SK-N-SH (cell line): ENCODE results near the gene SCN9A. TPM values are rescaled to one million over a fixed set of nuclear protein-coding genes. Genes with fewer than 3 reads are reported as not detected.
A peak's percentile ranks its signal among the peaks of the same experiment; 100 is the strongest.

Experiments
- CTCF ChIA-PET: fragments of 300-600, 350-600 bp; formaldehyde crosslinking; extraction: SDS; loops from one replicate; lab custom pipeline; 2021; lab: Yijun Ruan, JAX
- POLR2A ChIA-PET: fragments of 350-600 bp; sonication (Branson Sonifier 250); formaldehyde crosslinking; extraction: SDS; loops from one replicate; lab custom pipeline; 2020; ENCODE audit warnings: antibody characterized with exemption, inconsistent platforms; lab: Yijun Ruan, JAX
- DNase-seq: peaks from one replicate; pipeline ENCODE4 v3.0.0; 2012
- H2AFZ ChIP-seq: fragments of 200-600 bp; sonication (generic); 2 replicates; pipeline ENCODE4 v1.8.1; 2016; ENCODE audit warnings: antibody characterized with exemption, mild to moderate bottlenecking, low read depth
- H3F3A ChIP-seq: fragments of 200-600 bp; sonication (generic); replicated peaks from 2 replicates; pipeline ENCODE3; 2016; ENCODE audit warnings: antibody characterized with exemption, mild to moderate bottlenecking; ENCODE audit not compliant: insufficient read depth
- H3K27ac ChIP-seq, 2 experiments: fragments of 200-500 bp in 1 of 2; fragments of 200-600 bp in 1 of 2; sonication (Bioruptor generic) in 1 of 2; sonication (generic), shearing (Covaris generic) in 1 of 2; 2 replicates each; pipeline versions ENCODE4 v1.5.1 to v1.6.1; 2014 to 2016; ENCODE audit warnings: low read depth in 2 of 2, inconsistent platforms in 1 of 2, low read length in 1 of 2, mild to moderate bottlenecking in 1 of 2, mixed read lengths in 1 of 2
- H3K27me3 ChIP-seq: fragments of 200-600 bp; sonication (generic), shearing (Covaris generic); 2 replicates; pipeline ENCODE4 v1.6.1; 2016; ENCODE audit warnings: mixed run types; ENCODE audit not compliant: insufficient read depth
- H3K36me3 ChIP-seq, 2 experiments: fragments of 200-500 bp in 1 of 2; fragments of 200-600 bp in 1 of 2; sonication (Bioruptor generic) in 1 of 2; sonication (generic) in 1 of 2; replicated peaks in 1 of 2; 2 replicates each; pipeline versions ENCODE3 to v1.5.1; 2014 to 2016; ENCODE audit warnings: low read length in 1 of 2, mild to moderate bottlenecking in 1 of 2; ENCODE audit not compliant: insufficient read depth in 2 of 2, control insufficient read depth in 1 of 2
- H3K4me1 ChIP-seq, 2 experiments: fragments of 200-500 bp in 1 of 2; fragments of 200-600 bp in 1 of 2; sonication (Bioruptor generic) in 1 of 2; sonication (generic), shearing (Covaris generic) in 1 of 2; 2 replicates each; pipeline versions ENCODE4 v1.5.1 to v1.6.1; 2014 to 2016; ENCODE audit warnings: low read depth in 1 of 2, low read length in 1 of 2, mixed run types in 1 of 2; ENCODE audit not compliant: insufficient read depth in 2 of 2, control insufficient read depth in 1 of 2
- H3K4me2 ChIP-seq: fragments of 200-600 bp; sonication (generic), shearing (Covaris generic); 2 replicates; pipeline ENCODE4 v1.6.1; 2017; ENCODE audit warnings: mixed run types
- H3K4me3 ChIP-seq, 2 experiments: fragments of 200-500 bp in 1 of 2; fragments of 200-600 bp in 1 of 2; sonication (Bioruptor generic) in 1 of 2; sonication (generic), shearing (Covaris generic) in 1 of 2; 2 replicates each; pipeline versions ENCODE4 v1.5.1 to v1.8.1; 2014 to 2016; ENCODE audit warnings: low read depth in 2 of 2, inconsistent platforms in 1 of 2, low read length in 1 of 2, mild to moderate bottlenecking in 1 of 2, mixed read lengths in 1 of 2, moderate library complexity in 1 of 2
- H3K79me2 ChIP-seq: fragments of 200-600 bp; sonication (generic); 2 replicates; pipeline ENCODE4 v1.8.1; 2017; ENCODE audit warnings: mild to moderate bottlenecking; ENCODE audit not compliant: insufficient read depth
- H3K9ac ChIP-seq: fragments of 200-600 bp; sonication (generic); 2 replicates; pipeline ENCODE4 v1.6.1; 2017; ENCODE audit warnings: mixed run types
- H3K9me2 ChIP-seq: fragments of 200-600 bp; sonication (generic); 2 replicates; pipeline ENCODE4 v1.6.1; 2017; ENCODE audit warnings: mixed run types
- H3K9me3 ChIP-seq: fragments of 200-600 bp; sonication (generic); 2 replicates; pipeline ENCODE4 v1.6.1; 2017; ENCODE audit warnings: mixed run types, mild to moderate bottlenecking, moderate library complexity
- H4K20me1 ChIP-seq: fragments of 200-600 bp; sonication (generic); 2 replicates; pipeline ENCODE4 v1.6.1; 2017; ENCODE audit warnings: mild to moderate bottlenecking, mixed run types; ENCODE audit not compliant: insufficient read depth
- CHD2 ChIP-seq: fragments of 150-350 bp; IDR thresholded peaks from 2 replicates; pipeline ENCODE4 v1.6.1; 2018; ENCODE audit warnings: low read length; ENCODE audit not compliant: partially characterized antibody
- CTCF ChIP-seq: fragments of 200-600 bp; sonication (generic); IDR thresholded peaks from 2 replicates; pipeline ENCODE4 v1.6.1; 2017; ENCODE audit warnings: antibody characterized with exemption, mild to moderate bottlenecking, moderate library complexity
- EP300 ChIP-seq, 2 experiments: IDR thresholded peaks; 2 replicates each; pipeline versions ENCODE4 v1.4.0 to v1.6.1; 2012; ENCODE audit warnings: borderline replicate concordance in 1 of 2, low read depth in 1 of 2, low read length in 1 of 2
- FOSL2 ChIP-seq: IDR thresholded peaks from 2 replicates; pipeline ENCODE4 v1.4.0; 2012; ENCODE audit warnings: low read depth, mild to moderate bottlenecking, moderate library complexity, borderline replicate concordance
- GABPA ChIP-seq: IDR thresholded peaks from 2 replicates; pipeline ENCODE4 v1.4.0; 2012; ENCODE audit warnings: low read depth, mild to moderate bottlenecking
- JUND ChIP-seq: IDR thresholded peaks from 2 replicates; pipeline ENCODE4 v1.4.0; 2012
- MAX ChIP-seq: IDR thresholded peaks from 2 replicates; pipeline ENCODE4 v1.4.0; 2012; ENCODE audit warnings: low read depth
- MXI1 ChIP-seq: IDR thresholded peaks from 2 replicates; pipeline ENCODE4 v1.6.1; 2012; ENCODE audit warnings: mild to moderate bottlenecking, low read depth, low read length, improper control_type of control experiment
- NFIC ChIP-seq: IDR thresholded peaks from 2 replicates; pipeline ENCODE4 v1.4.0; 2012; ENCODE audit warnings: borderline replicate concordance
- PBX3 ChIP-seq: IDR thresholded peaks from 2 replicates; pipeline ENCODE4; 2012
- POLR2AphosphoS5 ChIP-seq: IDR thresholded peaks from 2 replicates; pipeline ENCODE4 v1.6.1; 2012; ENCODE audit warnings: low read depth, low read length
- RCOR1 ChIP-seq: fragments of 150-350 bp; IDR thresholded peaks from 2 replicates; pipeline ENCODE4 v1.6.1; 2017; ENCODE audit warnings: antibody characterized with exemption, low read length
- REST ChIP-seq: IDR thresholded peaks from 2 replicates; pipeline ENCODE4 v1.6.1; 2012; ENCODE audit warnings: mild to moderate bottlenecking, low read depth, low read length, moderate library complexity
- RFX5 ChIP-seq: IDR thresholded peaks from 2 replicates; pipeline ENCODE4 v1.6.1; 2012; ENCODE audit warnings: mild to moderate bottlenecking, improper control_type of control experiment, low read length
- RXRA ChIP-seq: IDR thresholded peaks from 2 replicates; pipeline ENCODE4 v1.4.0; 2012; ENCODE audit warnings: low read depth, mild to moderate bottlenecking, borderline replicate concordance
- SIN3A ChIP-seq: IDR thresholded peaks from 2 replicates; pipeline ENCODE4 v1.6.1; 2012; ENCODE audit warnings: low read depth, mild to moderate bottlenecking, low read length, moderate library complexity, borderline replicate concordance
- TAF1 ChIP-seq: IDR thresholded peaks from 2 replicates; pipeline ENCODE4 v1.6.1; 2012; ENCODE audit warnings: low read depth, mild to moderate bottlenecking, low read length, moderate library complexity, borderline replicate concordance
- TCF12 ChIP-seq: IDR thresholded peaks from 2 replicates; pipeline ENCODE4 v1.4.0; 2012
- USF1 ChIP-seq: IDR thresholded peaks from 2 replicates; pipeline ENCODE4 v1.4.0; 2012; ENCODE audit warnings: low read depth, borderline replicate concordance
- USF2 ChIP-seq: fragments of 150-350 bp; IDR thresholded peaks from 2 replicates; pipeline ENCODE4 v1.6.1; 2017; ENCODE audit warnings: antibody characterized with exemption, low read length, low read depth, borderline replicate concordance
- WGBS: methylation state at CpG from one replicate; pipeline ENCODE4 v1.1.6; 2017; ENCODE audit warnings: low lambda C conversion rate; 5-methylcytosine and 5-hydroxymethylcytosine counted together
- polyA plus RNA-seq, 3 experiments: library from polyadenylated mRNA; depleted of rRNA; stranded (reverse); fragments of >200 nt; gene quantifications; 2 replicates each; pipeline ENCODE4 v1.2.3, GENCODE V29; 2012

The SCN9A gene
- polyA plus RNA-seq, 1 of the 3 experiments (the other 2 are of a cell fraction) = 5.9 TPM

- ChIA-PET POLR2A (no interaction called here), CTCF (interaction anchor here (0.6 to 0.9 kb wide), 2 partner anchors 12 to 113 kb away, joined by 3 read pairs; no protein-coding TSS in a partner anchor)
- H3F3A ChIP-seq = no peaks in the 10 kb centered on the region
- no peaks in the 10 kb centered on the region for H3K27me3 ChIP-seq
- WGBS = 74% methylated on average over 2 of the region's 2 CpGs
- H3K4me1 ChIP-seq = no peaks in the 10 kb centered on the region
- H3K9me3 ChIP-seq = no peaks in the 10 kb centered on the region
- H4K20me1 ChIP-seq = no peaks in the 10 kb centered on the region
- no peak overlapping the region for H3K9ac ChIP-seq
- DNase-seq = no peak
- H3K36me3 ChIP-seq = no peaks in the 10 kb centered on the region
- no peak overlapping the region for H2AFZ ChIP-seq
- no peak overlapping the region for H3K4me2 ChIP-seq
- no peak overlapping the region for H3K4me3 ChIP-seq
- TF ChIP-seq JUND (peak; percentile 33; the same call in 1 of the 2 replicates), FOSL2 (peak; percentile 64; the same call in 1 of the 2 replicates), PBX3 (peak; percentile 45; the same call in 1 of the 2 replicates), MXI1 (no peak)
- no peak overlapping the region for H3K27ac ChIP-seq
- H3K9me2 ChIP-seq = no peaks in the 10 kb centered on the region
- no peaks in the 10 kb centered on the region for H3K79me2 ChIP-seq
These were observed 205.4 kb downstream of the SCN9A start for GRCh38 chr2:166170356-166170755.

- POLR2A ChIA-PET = no interaction called here
- no peak overlapping the region for H2AFZ ChIP-seq
These were observed 208.3 kb downstream of the SCN9A start for GRCh38 chr2:166167449-166167848.

More at GRCh38 chr2:166167449-166167848, 208.3 kb downstream of the SCN9A start:
- H3K36me3 ChIP-seq = no peaks in the 10 kb centered on the region
- H3K27me3 ChIP-seq = no peaks in the 10 kb centered on the region
- TF ChIP-seq RFX5 (no peak), POLR2AphosphoS5 (no peak), CTCF (no peak), RCOR1 (no peak), TAF1 (no peak), MAX (no peak), NFIC (no peak), REST (no peak), USF2 (no peak), USF1 (no peak), CHD2 (no peak), SIN3A (no peak), TCF12 (no peak), EP300 (IDR thresholded peaks at IDR 0.05; ENCODE audit: borderline replicate concordance in 1 of 2, low read depth in 1 of 2, low read length in 1 of 2) (no peak), GABPA (no peak), RXRA (no peak)
- H3K4me1 ChIP-seq = no peaks in the 10 kb centered on the region
- no peaks in the 10 kb centered on the region for H3F3A ChIP-seq
- H3K27ac ChIP-seq = no peak overlapping the region
- no peak overlapping the region for H3K9ac ChIP-seq
- no peaks in the 10 kb centered on the region for H3K79me2 ChIP-seq
- H3K9me3 ChIP-seq = no peaks in the 10 kb centered on the region
- H3K9me2 ChIP-seq = no peaks in the 10 kb centered on the region
- H4K20me1 ChIP-seq = no peaks in the 10 kb centered on the region
- H3K4me2 ChIP-seq = no peak overlapping the region
- H3K4me3 ChIP-seq = no peak overlapping the region
- CTCF ChIA-PET = interaction anchor here (0.9 to 1.6 kb wide), 3 partner anchors 8 to 349 kb away, joined by 3 to 7 read pairs (median 3); no protein-coding TSS in a partner anchor
- WGBS = 19% methylated on average over 2 of the region's 2 CpGs
- DNase-seq = no peak
